ENCODE results near the gene RHOB.
"Not testable (repeated sequence)": the region's sequence is repeated elsewhere in the genome, so short reads cannot be mapped to it uniquely, and the experiment has no call there.

The RHOB gene

DNA sequence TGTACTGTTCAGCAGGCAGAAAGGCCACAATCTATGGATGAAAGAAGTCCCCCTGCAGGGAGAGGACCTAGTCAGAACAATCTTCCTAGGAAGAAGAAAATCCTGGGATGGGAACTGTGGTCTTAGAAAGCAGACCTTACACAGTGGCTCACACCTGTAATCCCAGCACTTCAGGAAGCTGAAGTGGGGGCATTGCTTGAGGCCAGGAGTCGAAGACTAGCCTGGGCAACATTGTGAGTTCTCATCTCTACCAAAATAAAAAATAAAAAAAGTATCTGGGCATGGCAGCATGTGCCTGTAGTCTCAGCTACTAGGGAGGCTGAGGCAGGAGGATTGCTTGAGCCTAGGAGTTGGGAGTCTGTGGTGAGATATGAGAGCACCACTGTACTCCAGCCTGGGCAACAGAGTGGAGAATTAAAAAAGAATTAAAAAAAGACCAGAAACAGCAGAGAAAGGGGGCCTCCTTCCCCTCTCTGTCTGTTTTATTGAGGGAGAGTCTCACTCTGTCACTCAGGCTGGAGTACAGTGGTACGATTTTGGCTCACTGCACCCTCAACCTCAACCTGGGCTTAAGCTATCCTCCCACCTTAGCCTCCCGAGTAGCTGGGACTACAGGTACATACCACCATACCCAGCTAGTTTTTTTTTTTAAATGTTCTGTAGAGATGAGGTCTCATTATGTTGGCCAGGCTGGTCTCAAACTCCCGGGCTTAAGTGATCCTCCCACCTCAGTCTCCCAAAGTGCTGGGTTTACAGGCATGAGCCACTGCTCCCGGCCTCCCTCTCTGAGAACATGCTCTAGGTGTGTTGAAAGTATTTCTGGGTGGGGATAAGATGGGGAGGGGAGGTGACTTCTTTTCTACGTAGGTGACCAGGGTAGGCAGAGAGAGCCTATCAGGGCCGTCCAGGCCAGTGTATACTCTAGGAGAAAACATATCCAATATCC lies 7.4 kb downstream of the RHOB start:
- no peak for DNase-seq (ENCODE audit: low spot score)

DNA sequence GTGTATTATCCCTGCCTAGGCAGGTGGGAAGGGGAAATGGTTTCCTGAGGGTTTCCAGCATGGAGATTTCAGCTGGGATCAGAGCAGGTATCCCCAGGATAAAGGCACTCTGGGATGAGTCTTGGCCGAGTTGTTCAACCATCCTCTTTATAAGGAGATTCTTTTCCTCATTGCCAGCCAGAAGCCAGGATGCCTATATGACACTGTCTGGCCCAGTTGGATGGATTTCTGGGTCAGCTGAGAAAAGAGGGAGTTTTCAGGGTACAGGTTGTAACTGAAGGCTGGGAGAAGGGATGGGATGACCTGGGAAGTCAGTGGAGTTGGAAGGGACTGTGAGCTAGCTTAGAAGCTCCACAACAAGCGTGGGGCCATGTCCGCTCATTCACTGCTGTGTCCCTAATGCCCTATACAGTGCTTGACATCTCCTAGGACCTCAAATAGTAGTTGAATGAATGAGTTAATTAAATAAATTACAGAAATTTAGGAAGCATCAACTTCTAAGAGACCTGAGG lies 8.3 kb downstream of the RHOB start:
- no peak for DNase-seq (ENCODE audit: low spot score)

DNA sequence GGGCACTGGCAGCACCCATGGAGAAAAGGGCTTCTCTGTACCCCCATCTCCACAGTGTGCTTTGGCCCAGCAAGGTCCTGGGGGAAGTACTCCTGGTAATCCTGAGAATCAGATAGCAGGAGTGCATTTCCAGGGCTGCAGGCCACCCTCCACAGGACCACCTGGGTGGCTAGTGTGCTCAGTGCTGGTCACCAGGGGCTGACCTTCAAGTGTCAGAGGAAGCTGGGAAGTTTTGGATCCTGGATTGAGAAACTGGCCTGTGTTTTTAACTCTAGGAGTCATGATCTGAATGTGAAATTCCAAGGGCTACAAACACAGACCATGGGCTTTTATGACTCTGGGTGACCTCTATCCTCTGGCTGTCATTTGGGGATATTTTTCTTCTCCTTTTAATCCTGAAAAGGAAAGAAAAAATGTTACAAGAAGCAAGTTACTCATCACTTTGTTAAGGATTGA lies 9.3 kb downstream of the RHOB start:
- DNase-seq (ENCODE audit: low spot score): no peak

DNA sequence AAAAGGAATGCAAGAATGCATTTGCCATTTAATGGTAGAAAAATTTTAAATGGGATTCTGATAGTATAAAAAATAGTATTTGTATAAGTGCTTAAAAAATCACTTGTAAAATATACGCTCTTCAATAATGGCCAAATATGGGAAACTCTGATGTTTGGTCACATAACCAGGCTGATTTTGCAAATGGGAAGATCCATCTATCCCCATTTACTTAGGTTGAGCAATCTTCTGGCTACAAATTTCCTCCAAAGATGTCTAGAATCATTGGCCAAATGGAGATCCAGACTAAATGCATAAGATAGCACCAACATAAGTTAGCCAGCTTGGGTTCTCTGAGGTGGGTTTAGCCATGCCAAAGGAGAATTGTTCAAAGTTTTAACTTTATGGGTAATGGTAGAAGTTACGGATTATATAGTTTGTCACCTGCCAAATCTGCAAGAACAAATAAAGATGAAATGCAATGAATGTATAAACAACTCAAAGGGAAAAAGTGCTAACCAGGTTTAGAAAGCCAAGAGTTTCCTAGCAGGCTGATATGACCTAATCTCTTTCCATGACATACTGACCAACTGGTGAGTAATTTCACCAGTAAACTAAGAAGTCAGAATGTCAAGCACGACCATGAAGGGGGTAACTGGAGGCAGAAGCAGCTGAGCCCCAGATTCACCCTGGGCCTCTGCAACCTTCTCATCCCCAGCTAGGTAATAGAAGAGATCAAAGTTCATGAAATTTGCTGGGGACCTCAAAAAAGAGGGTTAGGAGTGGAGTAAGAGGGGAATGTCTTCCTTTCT lies 10.0 kb downstream of the RHOB start:
- no peak for DNase-seq (ENCODE audit: low spot score)

DNA sequence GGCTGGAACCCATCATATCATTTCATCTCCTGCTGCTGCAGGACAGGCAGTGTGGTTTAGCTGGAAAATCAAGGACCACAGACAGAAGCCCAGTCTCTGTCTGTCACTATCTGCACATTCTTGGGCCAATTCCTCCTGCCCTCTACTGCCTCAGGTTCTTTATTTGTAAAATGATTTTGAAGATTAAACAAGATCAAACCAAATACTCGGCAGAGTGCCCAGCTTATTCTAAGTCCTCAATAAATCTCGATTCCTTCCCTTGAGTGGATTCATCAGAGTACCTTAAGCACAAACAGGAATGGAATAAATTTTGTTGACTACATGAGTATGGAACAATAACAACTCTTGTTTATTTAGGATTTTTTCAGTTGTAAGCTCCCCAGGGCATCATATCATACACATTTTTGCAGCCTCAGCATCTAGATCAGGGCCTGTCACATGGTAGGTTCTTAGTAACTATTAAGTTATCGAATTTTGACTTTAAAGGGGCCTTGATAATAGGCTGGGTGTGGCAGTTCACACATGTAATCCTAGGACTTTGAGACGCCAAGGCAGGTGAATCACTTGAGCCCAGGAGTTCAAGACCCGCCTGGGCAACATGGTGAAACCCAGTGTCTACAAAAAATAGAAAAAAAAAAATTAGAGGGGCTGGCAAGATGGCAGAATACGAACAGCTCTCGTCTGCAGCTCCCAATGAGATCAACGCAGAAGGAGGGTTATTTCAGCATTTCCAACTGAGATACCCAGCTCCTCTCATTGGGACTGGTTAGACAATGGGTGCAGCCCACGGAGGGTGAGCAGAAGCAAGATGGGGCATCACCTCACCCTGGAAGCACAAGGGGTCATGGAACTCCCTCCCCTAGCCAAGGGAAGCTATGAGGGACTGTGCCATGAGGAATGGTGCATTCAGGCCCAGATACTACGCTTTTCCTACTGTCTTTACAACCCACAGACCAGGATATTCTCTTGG lies 11.1 kb downstream of the RHOB start:
- DNase-seq (ENCODE audit: low spot score): no peak

DNA sequence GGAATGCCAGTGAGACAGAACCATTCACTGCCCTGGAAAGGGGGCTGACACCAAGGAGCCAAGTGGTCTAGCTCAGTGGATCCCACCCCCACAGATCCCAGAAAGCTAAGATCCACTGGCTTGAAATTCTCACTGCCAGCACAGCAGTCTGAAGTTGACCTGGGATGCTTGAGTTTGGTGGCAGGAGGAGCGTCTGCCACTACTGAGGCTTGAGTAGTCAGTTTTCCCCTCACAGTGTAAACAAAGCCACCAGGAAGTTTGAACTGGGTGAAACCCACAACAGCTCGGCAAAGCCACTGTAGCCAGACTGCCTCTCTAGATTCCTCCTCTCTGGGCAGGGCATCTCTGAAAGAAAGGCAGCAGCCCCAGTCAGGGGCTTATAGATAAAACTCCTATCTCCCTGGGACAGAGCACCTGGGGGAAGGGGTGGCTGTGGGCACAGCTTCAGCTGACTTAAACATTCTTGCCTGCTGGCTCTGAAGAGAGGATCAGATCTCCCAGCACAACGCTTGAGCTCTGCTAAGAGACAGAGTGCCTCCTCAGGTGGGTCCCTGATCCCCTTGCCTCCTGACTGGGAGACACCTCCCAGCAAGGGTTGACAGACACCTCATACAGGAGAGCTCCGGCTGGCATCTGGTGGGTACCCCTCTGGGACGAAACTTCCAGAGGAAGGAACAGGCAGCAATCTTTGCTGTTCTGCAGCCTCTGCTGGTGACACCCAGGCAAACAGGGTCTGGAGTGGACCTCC lies 12.0 kb downstream of the RHOB start:
- not testable (repeated sequence) for DNase-seq (ENCODE audit: low spot score)

DNA sequence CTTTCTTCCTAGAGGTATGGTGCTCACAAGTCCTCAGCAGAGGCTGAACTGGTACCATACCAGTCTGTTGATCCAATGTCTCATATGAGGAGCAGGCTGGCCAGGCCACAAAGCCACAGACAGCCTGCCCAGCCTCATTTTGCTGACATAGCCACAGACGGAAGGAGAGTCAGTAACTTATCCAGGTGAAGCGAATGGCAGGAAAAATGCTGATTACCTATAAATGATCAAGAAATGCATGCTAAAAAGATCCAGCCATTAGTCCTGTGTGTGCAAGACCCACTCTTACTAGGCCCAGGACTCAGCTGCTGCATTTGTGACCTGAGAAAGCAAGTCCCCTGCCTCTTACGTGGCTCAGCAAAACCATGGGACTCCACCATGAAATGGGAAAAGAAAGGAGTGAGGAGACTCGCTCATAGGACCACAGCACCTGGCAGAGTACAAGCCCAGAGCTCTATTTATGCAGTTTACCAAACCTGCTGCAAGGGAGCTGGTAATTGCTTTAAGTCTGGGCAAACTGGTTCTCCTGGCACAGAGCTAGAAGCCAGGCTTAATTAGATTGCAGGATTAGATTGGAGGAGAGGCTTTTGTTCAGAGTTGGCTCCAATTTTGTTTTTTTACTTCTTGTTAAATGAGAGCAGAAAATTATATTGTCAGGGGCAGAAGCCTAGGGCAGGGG lies 19.0 kb downstream of the RHOB start:
- DNase-seq (ENCODE audit: low spot score): no peak

DNA sequence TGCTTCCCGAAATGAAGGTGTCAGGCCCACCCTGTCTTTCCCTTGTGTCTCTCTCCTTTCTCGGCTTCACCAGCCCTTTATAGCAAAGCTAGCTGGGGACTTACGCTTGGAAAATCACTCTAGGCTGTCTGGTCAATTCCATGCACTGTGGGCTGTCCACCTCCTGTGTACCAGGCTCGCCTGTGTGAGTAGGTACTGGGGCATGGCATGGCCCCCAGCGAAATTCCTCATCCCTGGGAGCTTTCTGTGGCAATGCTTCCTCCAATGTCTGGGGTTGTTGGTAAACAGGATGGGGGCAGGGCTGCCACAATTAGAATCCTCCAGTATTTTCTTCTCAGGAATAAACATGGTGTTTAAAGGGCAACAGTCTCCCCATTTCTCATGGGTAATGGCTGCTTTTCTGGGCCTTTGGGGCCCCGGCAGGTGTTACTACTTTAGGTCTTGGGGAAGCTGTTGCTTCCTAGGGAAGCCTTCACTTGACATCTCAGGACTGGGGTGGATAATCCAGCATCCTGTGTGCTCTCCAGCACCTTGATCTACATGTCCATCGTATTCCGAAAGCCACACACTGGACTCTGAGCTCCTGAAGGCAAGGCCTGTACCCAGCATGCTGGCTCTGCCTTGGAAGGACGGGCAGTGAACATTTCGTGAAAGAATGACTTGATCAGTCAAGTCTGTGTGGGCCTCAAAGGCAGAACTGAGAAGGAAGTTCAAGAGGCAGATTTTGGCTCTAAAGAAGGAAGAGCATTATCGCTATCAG lies 21.1 kb downstream of the RHOB start:
- DNase-seq (ENCODE audit: low spot score): no peak

DNA sequence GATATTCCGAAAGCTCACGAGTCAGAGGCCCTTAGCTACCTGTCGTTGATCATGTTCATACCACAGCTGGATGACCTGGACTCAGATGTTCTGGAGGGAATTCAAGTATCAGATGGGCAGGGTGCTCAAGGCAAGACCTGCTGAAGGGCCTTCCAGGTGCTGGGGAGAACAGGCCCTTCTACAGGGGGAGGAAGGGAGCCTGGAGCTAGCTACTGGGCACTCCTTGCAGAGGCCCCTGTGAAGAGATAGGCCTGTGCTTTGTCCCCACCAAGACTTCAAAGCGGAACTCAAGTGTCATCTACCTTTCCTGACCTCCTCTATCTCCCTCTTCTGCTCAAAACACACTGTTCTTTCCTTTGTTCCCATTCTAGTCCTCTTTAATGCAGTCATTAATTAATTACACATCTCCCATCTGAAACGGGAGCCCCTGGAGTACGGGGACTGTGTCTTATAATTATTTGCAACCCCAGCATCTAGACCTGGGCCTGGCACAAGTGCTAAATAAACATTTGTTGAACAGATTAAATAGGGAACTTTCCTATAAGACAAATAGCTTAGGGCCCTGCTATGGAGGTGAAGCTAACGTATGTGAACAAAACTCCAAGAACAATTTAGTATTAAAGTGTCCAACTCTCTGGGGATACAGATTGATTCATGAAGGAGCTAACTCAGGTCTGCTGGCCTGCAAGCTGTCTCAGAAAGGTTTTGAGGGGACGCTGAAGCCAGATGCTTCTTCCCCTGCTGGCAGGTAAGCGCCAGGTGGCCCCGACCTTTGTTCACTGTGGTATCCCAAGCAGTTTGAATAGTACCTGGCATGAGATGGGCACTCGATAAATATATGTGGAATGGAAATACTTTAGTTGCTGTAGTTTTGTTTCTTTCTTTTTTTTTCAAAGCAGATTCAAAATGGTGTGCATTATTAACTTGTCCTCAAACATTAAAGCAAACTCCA lies 22.0 kb downstream of the RHOB start:
- no peak for DNase-seq (ENCODE audit: low spot score)

DNA sequence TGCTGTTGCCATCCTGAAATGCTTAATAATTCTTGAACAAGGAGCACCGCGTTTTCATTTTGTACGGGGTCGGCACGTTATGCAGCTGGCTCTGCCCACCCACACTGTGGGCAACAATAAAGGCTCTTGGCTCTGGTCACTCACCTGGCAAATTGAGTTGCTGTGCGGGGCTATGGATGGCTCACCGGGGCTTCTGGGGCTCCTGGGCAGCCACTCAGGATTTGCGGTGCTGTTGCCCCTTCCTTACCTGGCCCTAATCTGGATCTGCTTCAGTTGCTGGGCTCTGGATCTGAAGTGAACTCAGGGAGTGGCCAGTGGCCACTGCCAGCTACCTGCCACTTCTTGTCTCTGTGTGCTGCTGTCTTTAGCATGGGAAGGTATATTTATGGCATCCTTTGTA lies 22.7 kb downstream of the RHOB start:
- DNase-seq (ENCODE audit: low spot score): no peak

DNA sequence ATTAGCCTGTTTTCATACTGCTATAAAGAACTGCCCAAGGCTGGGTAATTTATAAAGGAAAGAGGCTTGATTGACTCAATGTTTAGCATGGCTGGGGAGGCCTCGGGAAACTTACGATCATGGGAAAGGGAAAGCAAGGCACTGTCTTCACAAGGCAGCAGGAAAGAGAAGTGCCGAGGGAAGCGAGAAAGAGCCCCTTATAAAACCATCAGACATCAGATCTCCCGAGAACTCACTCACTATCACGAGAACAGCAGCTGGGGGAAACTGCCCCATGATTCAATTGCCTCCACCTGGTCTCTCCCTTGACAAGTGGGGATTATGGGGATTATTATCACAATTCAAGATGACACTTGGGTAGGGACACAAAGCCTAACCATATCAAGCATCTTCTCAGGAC lies 23.3 kb downstream of the RHOB start:
- no peak for DNase-seq (ENCODE audit: low spot score)

DNA sequence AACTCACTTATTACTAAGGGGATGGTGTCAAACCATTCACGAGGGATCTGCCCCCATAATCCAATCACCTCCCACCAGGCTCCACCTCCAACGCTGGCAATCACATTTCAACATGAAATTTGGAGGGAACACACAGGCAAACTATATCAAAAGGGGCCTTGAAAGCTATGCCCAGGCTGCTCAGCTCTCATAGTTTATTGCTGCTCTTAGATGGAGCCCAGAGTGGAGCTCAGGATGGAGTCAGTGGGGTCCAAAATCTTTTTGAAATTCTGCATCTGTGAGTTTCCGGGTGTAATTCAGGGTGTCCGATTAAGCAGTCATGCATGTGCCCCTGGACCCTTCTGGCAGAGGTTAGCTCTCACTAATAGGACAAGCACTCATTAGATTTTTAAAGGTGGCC lies 24.3 kb downstream of the RHOB start:
- no peak for DNase-seq (ENCODE audit: low spot score)

DNA sequence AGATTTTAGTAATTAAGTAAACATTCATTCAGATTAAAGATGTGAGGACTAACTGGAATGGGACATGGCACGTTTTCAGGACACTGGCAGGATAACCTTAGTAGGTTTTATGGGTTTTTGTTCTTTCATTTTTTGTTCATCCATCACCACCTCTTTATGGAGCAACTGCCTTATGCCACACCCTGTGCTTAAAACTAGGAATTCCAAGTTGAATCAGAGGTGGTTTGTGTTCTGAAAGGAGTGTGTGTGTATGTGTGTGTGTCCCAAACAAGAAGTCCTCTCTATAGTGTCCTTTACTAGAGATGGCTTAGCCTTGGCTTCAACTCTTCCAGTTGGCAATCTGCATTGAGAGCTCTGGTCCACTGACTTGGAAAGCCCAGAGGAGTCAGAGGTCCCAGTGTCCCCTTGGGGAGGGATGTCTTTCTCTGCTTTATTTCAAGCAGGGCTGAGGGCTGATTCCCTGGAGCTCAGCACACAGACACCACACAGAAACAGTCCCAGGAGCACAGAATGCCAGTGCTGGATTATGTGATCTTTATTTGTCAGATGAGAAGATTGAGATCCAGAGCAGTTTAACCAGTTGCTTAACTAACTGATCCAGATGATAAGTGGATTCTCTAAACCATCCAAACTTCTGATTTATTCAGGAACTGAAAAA lies 25.2 kb downstream of the RHOB start:
- DNase-seq (ENCODE audit: low spot score): no peak

DNA sequence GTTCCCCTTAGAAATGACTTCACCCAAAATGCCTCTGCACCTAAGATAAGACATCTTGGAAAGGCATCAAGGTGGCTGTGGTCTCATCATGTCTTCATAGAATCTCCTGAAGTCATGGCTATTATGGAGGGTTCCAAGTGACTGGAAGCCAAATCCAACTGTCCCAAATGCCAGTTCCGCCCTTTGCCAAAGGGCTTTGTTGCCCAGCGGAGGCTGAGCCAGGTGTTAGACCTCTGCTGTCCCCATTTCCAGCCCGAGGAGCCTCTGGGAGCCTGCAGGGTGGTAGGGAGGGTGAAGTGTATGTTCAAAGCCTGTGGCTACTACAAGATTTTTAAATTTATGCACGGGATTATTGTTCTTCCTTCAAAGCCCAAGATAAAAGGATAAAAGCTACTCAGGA lies 25.7 kb downstream of the RHOB start:
- DNase-seq (ENCODE audit: low spot score): no peak

DNA sequence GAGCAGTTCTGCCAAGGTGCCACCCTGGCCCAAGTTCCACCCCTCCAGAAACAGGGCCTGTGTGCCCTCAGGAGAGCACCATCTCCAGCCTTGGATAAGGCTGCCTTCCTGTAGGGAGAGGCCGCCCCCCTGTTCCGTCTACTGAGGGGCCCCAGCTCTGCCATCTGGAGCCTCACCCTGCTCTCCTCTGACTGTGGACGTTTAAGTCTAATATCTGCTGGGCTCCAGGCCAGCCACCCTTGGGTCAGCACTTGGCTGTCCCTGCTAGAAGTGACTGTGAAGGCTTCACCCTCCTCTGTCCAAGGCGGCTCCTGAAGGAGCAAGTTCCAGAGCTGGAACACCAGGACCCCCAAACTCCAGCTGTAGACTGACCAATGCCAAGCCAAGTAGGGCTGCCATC lies 26.3 kb downstream of the RHOB start:
- DNase-seq (ENCODE audit: low spot score): no peak

DNA sequence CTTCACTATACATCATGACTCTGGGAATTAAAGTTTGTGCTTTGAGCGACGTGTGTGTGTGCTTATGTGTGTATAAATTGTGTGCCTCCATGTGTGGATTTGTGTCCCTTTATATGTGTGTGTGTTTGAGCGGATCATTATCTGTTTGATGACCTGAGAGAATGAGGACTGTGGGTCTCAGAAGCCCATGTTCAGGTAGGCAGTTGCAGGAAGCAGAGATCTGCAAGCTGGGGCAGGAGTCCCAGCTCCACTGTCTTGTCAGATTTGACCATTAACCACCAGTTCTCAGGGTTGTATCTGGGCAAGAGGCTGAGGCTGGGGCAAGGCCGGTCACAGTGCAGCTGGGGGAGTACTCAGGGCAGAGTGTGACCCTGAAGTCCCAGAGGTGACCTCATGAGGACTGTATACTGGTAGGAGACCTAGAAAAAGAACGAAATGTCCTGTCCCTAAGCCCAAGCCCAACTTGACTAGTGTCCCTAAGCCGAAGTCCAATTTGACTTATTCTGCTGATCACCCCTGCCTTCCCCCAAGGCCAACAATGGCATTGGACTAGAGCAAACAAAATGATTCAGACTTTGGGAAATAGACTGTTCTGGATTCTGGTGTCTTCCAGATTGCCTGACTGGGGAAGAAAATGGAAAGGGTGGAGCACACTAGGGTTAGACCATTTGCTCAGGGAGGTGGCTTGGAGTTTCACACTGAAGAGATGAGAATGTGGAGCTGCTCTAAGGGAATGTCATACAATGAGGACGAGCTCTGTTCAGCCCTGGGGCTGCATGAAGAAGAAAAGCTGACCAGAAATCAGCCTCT lies 28.1 kb downstream of the RHOB start:
- DNase-seq (ENCODE audit: low spot score): no peak

DNA sequence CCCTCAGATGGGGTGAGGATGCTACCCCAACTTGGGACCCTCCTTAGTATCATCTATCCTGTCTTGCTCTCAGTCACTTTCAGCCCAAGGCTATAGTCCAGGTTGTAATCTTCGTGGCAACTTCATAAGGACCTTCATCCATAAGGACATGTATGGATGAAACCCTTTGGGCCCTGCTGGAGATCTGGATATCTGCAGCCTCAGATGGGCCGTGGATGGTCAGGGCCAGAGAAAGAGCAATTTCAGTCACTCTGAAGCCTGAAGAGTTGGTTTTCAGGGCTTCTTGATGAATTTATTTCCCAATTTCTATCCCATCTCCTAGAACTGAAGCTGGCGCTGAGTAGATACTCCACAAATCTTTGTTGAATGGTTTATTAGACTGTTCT lies 28.7 kb downstream of the RHOB start:
- no peak for DNase-seq (ENCODE audit: low spot score)

Data from CD4-positive, alpha-beta T cell treated with Interleukin-15 for 4 hours (primary cell).